Dermis blood vessel endothelial cell (primary cell): ENCODE results near the gene BTBD9. TPM values are rescaled to one million over a fixed set of nuclear protein-coding genes. Genes with fewer than 3 reads are reported as not detected.

Experiments used
- DNase-seq: peaks from one replicate; pipeline ENCODE4 v3.0.0; 2010
- total RNA-seq: library from RNA; depleted of rRNA; stranded (reverse); fragments of >200 nt; gene quantifications from 2 replicates; pipeline ENCODE4 v1.2.3, GENCODE V29; 2014

Gene BTBD9
- total RNA-seq, 1 donor from 2014 or later: 12.1 TPM

GRCh38 chr6:38593409-38593808 lies 46.3 kb downstream of the BTBD9 start:
- DNase-seq: no peak

GRCh38 chr6:38591439-38591838 lies 48.3 kb downstream of the BTBD9 start:
- no peak for DNase-seq

DNA sequence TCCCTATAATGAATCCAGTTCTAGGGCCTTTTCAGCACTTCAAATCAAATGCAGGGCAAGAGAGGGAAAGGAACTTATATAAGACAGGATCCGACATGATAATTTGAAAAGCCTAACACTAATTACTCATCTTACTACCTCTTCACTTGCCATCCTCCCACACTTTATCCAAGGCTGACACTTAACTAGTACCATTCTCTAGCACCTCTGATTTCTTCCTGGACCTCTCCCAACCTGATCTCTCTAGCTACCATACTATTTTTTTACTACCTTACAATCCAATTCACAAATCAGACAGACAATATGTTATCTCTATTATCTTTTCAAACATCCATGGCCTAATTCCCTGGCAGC lies 50.4 kb downstream of the BTBD9 start:
- no peak for DNase-seq

DNA sequence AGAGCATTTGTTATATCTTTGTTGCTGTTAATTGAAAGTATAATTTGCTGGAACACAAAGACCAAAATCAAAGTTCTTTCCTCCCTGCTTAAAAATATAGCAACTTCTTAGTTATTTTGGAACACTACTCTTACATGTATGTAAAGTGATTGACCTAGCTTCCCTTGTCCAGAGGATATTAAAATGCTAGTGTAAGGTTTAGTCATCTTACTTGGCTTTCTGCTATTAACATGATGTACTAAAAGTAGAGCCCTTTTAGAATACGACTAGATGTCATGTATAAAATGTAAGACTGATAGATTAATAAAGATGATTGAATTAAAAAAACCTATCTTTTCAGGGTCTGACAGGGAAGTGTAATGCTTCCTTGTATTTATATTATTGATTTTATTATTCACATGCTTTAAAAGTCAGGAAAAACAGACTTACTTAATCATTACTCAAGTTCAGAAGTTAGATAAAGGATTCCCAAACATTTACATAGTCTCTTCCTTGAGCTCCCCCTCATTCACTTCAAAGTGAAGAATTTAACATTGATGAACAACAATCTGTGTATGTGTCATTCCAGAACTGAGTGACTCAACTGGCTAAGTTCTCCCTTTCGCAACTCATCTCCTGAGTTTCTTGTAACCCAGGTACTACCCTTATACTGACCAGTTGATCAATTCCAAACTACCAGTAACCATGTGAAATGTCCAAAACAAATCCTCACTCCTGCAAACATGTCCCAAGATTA lies 50.9 kb downstream of the BTBD9 start:
- no peak for DNase-seq

DNA sequence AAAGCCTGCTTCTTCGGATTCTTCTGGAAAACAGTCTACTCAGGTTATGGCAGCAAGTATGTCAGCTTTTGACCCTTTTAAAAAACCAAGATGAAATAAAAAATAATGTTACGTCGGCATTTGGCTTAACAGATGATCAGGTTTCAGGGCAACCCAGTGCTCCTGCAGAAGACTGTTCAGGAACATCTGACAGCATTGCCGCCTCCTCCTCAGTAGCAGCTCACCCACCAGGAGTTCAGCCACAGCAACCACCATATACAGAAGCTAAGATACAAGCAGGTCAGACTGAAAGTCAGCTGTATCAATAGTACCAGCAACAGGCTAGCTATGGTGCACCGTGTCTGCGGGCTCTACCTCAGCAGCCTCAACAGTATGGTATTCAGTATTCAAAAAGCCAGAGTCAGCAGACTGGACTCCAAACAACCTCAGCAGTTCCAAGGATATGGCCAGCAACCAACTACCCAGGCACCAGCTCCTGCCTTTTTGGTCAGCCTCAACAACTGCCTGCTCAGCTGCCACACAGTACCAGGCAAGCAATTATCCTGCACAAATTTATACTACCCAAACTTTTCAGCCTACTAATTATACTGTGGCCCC lies 51.9 kb downstream of the BTBD9 start:
- no peak for DNase-seq

- no peak for DNase-seq
These were observed 52.7 kb downstream of the BTBD9 start for GRCh38 chr6:38586992-38587391.

DNA sequence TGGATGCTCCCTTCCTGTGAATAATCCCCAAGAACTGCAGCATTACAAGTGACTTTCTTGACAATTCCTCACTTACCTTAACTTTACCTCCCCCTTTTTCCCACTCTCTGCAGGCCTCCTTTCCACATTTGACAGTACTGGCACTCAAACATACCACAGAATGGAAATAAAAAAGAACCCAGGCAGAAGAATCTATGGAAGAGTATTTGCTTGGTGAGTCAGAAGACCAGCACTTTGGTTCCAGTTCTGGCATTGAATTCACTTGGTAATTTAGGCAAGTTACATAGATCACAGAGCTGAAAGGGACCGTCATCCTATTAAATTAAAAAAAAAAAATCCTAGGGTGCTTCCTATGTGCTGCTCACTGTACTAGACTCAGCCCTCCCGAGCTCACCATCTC lies 55.0 kb downstream of the BTBD9 start:
- DNase-seq: no peak

GRCh38 chr6:38583523-38583922 lies 56.2 kb downstream of the BTBD9 start:
- no peak for DNase-seq

- no peak for DNase-seq
These were observed 59.7 kb downstream of the BTBD9 start for GRCh38 chr6:38580030-38580429.

DNA sequence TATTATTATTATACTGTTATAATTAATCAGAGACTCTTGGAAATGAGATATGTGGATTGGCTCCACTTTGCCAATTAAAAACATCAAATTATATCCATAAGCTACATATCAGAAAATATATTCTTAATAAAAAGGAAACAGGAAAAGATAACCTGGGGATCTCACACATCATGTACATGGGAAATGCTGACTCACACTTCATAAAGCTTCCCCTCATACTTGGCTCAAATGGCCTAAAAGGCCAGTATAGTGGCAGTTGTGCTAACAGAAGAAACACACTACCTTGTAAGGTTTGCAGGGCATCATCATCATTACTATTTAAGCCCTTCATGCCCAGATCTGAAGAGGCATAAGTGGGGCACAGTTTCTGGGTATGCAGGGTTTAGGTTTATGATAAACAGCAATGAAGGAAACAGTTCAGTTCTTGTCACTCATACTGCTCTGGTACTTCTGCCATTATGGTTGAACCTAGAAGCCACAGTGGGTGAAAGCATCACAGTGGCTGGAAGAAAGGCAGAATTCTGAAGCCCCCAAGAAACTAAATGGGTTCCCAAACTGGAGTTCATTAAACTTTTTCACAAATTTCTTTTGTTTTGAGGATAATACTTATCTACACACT lies 60.6 kb downstream of the BTBD9 start:
- peak; percentile 68 for DNase-seq

DNA sequence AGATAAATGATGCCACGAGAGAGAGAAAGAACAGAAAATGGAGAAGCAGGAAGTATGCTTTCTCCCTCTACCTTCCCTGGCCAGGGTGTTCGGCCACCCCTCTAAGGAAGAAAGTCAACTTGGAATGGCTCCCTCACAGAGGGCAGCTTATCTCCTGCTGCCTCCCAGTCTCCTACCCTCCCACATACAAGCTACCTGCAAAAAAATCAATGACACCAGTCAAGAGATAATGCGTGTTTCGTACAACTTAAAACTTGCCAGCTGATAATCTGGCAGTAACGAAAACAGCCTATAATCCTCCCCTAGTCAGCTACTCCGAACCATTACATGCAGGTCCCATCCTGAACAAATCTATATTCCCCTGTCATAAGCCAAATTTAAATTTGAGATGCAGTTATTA lies 61.7 kb downstream of the BTBD9 start:
- no peak for DNase-seq

DNA sequence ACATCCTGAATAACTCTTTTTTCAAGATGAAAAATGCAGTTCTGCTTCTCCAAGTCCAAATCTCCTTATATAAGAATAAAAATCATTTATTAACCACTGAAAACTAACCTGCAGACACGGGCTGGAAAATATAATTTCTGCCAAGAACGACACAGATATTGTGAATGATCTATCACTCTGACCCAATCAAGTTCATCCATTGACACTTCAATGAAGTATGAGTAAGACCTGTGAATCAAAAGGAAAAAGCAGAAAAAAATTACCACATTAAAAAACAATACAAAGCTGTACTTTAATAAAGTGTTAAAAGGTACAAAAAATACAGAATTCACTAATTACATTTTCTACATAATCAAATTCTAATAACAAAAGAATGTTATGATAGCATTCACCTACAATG lies 62.2 kb downstream of the BTBD9 start:
- DNase-seq: no peak

- peak; percentile 4 for DNase-seq
These were observed 65.8 kb downstream of the BTBD9 start for GRCh38 chr6:38573801-38574395.

GRCh38 chr6:38572186-38572813 lies 67.4 kb downstream of the BTBD9 start:
- DNase-seq: peak; percentile 84

- peak; percentile 6 for DNase-seq
These were observed 68.0 kb downstream of the BTBD9 start for GRCh38 chr6:38571721-38572120.

GRCh38 chr6:38570750-38571149 lies 69.0 kb downstream of the BTBD9 start:
- DNase-seq: peak; percentile 57

DNA sequence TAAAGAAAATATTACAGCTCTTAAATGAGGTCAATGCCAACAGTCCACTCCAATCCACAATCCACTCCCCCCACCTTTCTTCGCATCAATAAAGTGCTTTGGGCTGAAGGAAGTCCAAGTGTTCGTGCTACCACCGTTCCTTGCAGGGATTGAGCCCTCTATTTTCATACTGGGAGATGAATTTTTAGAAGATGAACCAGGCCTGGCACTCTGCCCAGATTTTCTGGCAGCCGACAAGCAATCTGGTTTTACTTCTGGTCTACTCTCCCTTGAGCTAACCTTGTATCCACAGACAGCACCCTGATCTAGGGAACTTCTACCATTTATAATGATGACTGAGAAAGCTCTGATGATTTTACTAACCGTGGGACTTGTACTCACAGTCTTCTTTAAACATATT lies 72.3 kb downstream of the BTBD9 start:
- DNase-seq: peak; percentile 75

DNA sequence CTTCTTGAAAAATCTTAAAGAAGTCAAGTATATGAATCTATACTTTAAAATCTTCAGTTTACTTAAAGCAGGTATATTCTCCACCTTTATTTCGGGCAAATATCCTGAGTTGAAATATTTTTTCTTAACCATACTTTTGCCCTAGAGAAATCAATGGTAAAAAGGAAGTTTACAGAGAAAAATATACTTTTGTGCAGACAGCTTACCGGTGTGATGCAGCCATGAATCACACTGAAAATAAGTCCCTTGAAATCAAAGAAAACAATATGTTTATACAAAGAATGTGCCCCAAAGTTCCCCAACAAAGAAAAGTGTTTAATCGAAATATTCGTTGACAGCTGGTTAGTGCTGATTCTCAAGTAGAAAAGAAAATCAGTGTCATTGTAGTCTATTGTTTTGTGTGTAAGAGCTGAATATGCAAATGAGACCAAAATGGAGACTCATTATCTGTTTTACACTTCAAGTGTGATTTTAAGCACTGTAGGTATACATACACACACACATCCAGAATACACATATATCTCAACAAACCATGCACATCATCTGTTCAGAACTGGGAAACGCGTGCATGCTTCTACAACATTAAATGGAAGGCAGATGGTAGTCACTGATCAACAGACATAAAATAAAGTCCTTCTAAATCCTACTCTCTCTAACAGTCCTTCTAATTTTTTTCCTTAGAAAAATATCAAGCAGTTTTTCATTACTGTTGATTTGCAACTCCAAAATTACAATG lies 73.3 kb downstream of the BTBD9 start:
- DNase-seq: peak; percentile 3

GRCh38 chr6:38564301-38564700 lies 75.4 kb downstream of the BTBD9 start:
- no peak for DNase-seq

DNA sequence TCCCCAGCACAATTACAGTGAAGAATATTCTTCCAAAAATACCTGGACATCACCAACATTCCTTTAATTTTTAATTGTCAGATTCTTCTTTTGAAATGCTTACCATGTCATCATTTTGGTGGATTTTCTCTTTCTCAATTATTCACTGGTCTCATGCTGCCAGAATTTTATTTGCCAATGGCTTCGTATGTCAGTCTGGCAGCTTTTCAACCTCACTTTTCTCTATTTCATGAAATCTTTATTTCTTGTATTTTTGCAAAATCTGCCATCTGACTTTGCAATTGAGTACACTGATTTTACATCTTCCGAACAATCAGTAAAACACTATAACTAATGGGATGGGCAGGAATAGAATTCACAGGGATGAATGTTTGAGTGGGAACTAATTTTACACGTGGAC lies 84.1 kb downstream of the BTBD9 start:
- DNase-seq: no peak

- DNase-seq: no peak
These were observed 84.9 kb downstream of the BTBD9 start for GRCh38 chr6:38554700-38555413.

GRCh38 chr6:38554014-38554413 lies 85.7 kb downstream of the BTBD9 start:
- DNase-seq: no peak
